Stimulated activated CD4-positive, alpha-beta T cell treated with anti-CD3 and anti-CD28 coated beads, Interleukin-15, amount 100 ng/mL, for 48 hours (primary cell): Measurements from ENCODE around the gene COL5A2.

Experiments used
- DNase-seq, 2 donors: peaks; one replicate each; pipeline ENCODE4 v3.0.0-alpha.2; 2020; ENCODE audit warnings: low read depth in 2 of 2

Gene COL5A2

DNA sequence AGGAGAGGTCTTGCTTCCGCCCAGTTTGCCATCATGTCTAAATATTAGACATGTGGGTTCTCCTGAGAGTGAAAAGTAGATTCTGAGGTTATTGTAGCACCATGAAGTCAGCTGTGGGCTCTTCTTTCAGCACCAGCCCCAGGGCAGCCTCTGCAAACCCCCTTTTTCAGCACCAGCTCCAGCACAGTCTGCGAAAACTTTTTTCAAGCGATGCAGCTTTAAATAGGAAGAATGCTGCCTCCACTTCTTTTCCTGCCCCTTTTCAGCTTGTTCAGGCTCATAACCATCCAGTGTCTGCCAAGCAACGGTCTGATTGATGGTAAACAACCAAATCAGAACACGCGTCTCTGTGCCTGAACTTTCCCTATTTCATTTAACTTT is at the start of gene COL5A2:
TSS of gene COL5A2 (minus strand) at position 192 of the 381 bp plus-strand sequence. CDS start at position 35, 157 bp downstream.
- DNase-seq: no peak

DNA sequence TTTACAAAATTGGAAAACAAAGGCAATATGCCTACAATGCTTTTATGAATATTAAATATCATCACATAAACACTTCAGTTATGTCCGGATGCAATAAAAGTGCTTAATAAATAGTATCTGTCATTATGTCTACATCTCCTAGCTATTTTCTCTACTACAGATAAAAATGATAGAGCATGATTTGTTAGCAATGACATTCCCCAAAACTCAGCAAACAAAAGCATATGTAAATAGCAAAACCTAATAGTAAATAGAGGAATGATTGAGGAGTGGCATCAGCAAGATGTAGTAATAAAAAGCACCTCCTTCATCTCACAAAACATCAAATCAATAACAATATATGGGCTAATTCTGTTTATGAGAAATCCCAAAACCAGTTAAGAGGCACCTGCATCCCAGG is 46.5 kb upstream of the COL5A2 start:
- no peak for DNase-seq

GRCh38 chr2:189225032-189225431 is 45.5 kb upstream of the COL5A2 start:
- DNase-seq: no peak

DNA sequence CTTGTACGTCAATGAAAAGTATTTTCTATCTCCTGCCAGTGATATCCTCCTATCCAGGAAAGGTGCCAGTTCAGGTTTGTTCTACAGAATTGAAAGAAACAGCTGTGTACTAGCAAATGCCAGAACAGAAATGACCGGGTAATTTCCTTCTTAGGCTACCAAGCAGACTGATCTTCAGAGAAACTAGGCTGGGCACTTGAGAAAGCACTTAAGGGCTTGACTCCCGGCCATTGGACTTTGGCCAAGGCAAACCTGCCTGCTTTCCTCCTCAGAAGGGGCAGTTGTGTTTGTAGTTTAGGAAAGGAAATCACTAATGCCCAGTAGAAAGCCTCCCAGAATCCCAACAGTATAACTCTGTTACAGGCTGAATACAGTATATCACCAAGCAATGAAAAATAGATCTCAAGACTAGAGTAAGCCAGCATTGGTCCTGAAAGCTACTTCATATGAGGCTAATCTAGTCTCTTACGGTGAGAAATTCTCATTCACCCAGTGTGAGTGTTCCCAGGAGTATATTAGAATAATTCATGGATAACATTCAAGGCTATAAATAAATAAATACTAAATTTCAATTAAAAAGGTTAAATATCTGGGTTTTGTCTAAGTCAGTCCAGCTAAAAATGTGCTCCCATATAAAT is 43.0 kb upstream of the COL5A2 start:
- DNase-seq: no peak

DNA sequence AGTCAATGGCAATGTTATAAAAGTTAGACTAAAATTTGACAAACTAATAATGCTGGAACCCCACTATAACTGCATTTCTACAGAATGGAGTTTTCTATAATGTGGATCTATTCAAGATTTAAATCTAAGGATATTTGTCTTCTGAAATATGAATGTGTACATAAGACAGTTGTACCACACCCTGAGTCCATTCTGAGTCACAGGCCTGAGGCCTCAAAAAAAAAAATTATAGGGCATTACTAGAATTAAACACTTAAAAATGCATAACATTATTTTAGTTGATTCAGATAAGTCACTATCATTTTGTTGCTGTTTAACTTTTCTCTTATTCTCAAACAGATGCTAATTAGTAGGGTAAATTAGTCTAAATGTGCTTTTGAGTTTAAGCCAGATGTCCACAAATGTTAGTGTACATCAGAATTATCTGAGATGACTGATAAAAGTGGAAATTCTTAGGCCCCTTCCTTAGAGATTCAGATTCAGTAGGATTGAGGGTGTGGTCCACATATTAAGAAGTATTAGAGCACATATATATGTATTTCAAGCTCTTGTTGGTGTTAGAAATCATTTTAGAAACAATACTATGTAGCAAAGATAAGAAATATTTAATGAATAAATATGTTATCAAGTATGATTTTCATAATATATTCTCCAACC is 42.4 kb upstream of the COL5A2 start:
- DNase-seq: no peak

- DNase-seq: no peak
Measured at GRCh38 chr2:189218236-189218635, 38.7 kb upstream of the COL5A2 start.

DNA sequence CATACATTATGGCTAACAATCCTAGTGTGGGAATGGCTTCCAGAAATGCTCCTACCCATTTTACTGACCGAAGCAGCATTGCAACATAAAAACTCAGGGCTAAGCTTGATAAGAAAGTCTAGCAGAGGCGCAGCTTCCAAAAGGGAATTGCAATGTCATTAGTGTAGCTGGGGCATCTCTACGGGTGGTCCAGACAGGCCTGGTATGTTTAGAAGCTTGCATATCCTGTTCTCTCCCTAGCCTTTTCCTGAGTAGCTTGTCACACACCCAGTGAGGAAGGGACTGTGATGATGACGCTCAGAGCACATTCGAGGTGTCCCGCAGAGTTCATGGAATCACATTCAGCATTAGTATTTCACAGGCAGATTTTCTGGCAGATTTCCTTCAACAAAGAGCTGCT is 38.0 kb upstream of the COL5A2 start:
- no peak for DNase-seq

- DNase-seq: no peak
Measured at GRCh38 chr2:189217051-189217450, 37.5 kb upstream of the COL5A2 start.

GRCh38 chr2:189214484-189214883 is 34.9 kb upstream of the COL5A2 start:
- no peak for DNase-seq

- DNase-seq: no peak
Measured at GRCh38 chr2:189213250-189213649, 33.7 kb upstream of the COL5A2 start.

GRCh38 chr2:189210250-189211087 is 30.9 kb upstream of the COL5A2 start:
- no peak for DNase-seq

GRCh38 chr2:189208254-189208653 is 28.7 kb upstream of the COL5A2 start:
- DNase-seq: no peak

DNA sequence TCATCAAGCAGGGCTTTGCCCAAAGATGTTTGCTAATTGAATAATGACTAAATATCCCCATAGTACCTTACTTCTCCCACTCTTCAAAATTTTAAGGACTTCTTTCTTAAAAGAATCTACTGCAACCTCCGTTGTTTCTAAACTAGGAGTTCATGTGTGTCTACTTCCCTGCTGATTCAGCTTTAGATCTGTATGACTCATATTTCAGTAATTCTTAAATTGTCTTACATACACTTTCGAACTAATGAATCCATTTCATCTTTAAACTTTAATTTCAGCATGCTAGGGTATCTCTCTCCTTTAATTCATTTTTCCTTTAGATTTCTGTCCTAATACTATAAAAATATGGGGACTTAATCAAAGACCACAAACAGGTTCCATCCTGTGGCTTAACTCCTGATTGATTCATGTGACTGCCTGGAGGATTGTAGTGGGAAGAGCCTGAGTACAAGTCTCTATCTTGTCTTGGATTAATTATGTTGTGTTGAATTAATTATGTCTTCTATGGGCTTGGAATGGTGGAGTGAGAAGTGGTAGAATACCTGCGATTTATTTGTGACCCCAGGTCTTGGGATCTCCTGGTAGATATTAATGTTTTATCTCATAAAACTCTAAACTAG is 24.9 kb upstream of the COL5A2 start:
- DNase-seq: no peak

DNA sequence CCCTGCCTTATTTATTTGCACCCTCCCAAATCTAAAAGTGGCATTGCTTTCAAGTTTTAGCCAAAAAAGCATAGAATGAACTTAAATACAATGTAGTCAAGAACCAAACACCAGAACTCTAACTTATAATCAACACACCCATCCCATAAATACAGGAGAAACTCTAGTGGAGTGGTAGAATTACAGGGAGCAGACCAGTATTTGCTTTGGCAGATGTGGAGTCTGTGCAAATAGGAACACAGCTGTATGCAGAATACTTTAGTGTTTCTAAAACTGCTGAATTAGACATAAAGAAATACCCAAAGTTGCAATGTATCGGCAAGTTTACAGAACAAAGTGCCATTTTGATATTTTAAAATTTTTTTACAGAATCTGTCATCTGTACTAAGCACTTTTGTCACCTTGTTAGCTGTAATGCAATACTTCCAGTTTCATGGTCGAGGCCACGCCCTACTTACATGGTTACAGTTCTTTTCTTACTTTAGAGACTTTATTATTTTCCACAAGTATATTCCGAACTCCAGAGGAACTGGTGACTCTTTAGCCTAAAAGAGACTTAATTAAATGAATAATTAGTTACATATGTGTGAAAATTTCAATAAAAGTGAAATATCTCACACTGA is 23.7 kb upstream of the COL5A2 start:
- DNase-seq: no peak

- DNase-seq: no peak
Measured at GRCh38 chr2:189199797-189200196, 20.2 kb upstream of the COL5A2 start.

DNA sequence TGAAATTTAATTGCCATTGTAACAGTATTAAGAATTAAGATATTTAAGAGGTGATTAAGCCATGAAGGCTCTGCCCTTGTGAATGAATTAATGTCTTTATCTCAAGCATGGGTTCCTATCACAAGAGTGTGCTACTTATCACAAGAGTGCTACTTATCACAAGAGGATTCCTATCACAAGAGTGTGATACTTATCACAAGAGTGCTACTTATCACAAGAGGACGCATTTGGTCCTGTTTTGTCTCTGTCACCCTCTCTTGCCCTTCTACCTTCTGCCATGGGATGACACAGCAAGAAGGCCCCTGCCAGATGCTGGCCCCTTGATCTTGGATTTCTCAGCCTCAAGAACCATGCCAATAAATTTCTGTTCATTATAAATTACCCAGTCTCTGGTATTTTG is 13.2 kb upstream of the COL5A2 start:
- no peak for DNase-seq

- no peak for DNase-seq
Measured at GRCh38 chr2:189191766-189192165, 12.2 kb upstream of the COL5A2 start.

DNA sequence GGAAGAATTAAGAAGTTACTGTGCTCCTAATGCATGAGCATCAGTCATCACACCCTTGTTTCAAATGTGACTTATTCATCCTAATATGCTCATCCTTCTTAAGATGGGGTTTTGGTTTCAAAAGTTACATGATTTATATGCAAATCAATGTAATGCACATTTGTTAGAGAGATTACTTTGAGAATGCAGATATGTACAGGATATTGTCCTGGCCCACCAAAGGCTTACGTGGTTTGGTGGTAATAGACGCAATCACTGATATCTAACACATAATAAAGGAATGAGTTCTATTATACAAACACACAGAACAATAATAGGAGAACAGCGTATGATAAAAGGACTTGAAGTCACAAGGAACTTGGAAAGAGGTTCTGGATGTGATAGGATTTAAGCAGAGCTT is 11.1 kb upstream of the COL5A2 start:
- no peak for DNase-seq

DNA sequence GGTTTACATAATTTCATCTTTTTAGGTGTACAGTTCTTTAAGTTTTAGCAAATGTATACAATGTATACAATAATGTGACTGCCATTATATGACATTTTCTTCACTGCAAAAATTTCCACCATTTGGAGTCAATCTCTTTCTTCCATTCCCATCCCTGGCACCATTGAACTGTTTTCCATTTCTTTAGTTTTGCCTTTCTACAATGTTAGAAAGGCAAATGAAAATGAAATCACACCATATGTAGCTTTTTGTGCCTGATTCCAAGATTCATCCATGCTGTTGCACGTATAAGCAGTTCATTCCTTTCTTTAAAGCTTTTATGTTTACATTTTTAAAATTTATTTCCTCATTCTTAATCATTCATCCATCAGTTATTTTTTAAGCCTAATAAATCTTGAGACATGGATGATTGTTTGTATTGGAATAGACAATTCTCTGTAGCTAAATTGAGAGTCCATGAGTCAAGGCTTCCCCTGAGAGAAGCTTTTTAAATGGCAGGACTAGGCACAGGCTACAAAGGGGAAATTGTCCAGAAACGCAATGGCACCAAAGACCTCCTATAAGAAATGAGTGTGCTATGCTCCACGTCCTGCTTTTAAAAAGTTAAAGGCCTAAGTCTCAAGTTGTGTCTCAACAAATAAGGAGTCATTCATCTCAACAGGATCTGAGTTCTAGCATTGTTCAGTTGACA is 8.7 kb upstream of the COL5A2 start:
- DNase-seq: no peak

DNA sequence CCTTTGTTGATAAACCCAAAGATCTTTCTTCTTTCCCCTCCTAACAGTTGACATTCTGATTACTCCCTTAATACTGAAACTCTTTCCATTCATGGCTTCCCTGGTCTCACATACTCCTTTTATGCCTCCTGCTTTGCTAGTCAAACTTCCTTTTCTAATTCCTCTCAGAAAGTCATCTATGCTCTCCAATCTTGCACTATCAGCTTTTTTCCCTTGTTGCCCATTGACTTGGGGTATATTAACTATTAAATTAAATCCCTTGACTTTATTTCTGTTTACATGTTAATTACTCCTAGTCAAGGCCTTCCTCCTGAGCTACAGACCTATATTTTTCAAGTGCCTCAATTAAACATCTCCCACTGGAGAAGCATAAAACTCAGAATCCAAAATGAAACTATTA is 3.6 kb upstream of the COL5A2 start:
- DNase-seq: no peak

DNA sequence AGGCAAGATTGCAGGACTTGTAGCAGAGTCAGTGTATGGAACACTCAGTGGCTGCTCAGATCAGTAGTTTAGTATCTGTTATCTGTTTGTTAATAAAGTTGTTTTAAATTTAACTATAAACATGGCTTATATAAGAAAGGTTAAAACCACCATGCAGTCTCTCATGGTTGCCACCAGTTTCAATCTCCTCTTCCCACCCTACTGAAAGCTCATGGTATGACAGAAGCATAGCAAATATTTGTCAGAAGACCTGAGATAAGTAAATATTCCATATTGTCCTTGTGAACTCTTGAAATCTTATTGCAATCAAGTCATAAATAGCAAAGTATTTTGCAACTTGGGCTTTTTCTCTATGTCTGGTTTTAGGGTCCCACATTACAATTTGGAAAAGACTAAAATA is 2.1 kb upstream of the COL5A2 start:
- DNase-seq: no peak
